C4-2B (cell line): ENCODE measurements around the gene PELI1.

Experiments used
- ZFX ChIP-seq: fragments of 450-650 bp; IDR thresholded peaks from 2 replicates; pipeline ENCODE4 v1.6.1; 2017
- TF ChIP-seq, protein P1 (sequence below): fragments of 450-650 bp; conservative IDR thresholded peaks from 2 replicates; pipeline ENCODE4 v1.5.1; 2017; ENCODE audit warnings: mild to moderate bottlenecking

GRCh38 chr2:64143169-64144056 is 807 bp downstream of the PELI1 start:
- TF ChIP-seq, protein P1, sequence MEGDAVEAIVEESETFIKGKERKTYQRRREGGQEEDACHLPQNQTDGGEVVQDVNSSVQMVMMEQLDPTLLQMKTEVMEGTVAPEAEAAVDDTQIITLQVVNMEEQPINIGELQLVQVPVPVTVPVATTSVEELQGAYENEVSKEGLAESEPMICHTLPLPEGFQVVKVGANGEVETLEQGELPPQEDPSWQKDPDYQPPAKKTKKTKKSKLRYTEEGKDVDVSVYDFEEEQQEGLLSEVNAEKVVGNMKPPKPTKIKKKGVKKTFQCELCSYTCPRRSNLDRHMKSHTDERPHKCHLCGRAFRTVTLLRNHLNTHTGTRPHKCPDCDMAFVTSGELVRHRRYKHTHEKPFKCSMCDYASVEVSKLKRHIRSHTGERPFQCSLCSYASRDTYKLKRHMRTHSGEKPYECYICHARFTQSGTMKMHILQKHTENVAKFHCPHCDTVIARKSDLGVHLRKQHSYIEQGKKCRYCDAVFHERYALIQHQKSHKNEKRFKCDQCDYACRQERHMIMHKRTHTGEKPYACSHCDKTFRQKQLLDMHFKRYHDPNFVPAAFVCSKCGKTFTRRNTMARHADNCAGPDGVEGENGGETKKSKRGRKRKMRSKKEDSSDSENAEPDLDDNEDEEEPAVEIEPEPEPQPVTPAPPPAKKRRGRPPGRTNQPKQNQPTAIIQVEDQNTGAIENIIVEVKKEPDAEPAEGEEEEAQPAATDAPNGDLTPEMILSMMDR, result no peak
- TF ChIP-seq ZFX, result no peak
